HS-5 (cell line): ENCODE results near the gene MIA.
"Not testable (repeated sequence)": the region's sequence is repeated elsewhere in the genome, so short reads cannot be mapped to it uniquely, and the experiment has no call there.

ENCODE experiments used
- DNase-seq: peaks from one replicate; pipeline ENCODE4 v3.0.0-alpha.2; 2012; ENCODE audit warnings: low read depth

Gene MIA

DNA sequence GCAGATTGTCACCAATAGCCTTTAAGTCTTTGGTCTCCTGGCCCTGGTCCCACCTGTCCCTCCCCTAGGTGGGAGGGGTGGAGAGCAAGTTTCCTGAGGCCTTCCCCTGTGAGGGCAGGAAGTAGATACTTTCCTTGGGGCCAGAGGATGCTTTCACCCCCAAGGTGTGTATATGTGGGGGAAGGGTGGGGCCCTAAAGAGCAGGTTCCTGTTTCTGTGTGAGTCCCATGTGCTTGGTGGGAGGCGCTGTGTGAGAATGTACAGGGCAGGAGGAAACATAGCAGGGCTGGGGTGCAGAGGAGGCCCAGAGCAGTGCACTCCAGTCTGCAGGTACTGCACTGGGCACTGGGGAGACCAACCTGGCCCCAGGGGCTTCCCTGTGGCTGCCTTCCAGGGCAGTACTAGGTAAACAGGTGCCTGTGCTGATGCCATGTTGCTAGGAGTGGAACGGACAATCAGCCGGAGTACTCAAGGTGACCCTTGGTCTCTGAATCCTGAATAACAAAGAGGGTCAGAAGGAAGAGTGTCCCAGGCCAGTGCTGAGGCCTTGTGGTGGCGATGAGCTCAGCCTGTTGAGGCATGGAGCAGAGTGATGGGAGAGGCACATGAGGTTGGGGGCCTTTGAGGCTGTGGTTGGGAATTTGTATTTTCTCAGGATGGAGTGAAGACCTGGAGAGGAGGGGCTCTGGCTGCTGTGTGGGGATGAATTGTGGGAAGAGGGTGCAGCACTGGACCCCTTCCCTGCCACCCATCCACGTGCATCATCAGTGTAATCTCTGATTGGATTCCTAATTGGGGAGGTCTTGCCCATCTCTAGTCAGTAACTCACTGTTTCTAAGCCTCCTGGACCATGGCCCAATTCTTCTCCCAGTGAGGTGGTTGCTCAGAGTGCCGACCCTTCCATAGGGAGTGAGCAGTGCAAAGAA, 28.8 kb downstream of the MIA start:
- no peak for DNase-seq

DNA sequence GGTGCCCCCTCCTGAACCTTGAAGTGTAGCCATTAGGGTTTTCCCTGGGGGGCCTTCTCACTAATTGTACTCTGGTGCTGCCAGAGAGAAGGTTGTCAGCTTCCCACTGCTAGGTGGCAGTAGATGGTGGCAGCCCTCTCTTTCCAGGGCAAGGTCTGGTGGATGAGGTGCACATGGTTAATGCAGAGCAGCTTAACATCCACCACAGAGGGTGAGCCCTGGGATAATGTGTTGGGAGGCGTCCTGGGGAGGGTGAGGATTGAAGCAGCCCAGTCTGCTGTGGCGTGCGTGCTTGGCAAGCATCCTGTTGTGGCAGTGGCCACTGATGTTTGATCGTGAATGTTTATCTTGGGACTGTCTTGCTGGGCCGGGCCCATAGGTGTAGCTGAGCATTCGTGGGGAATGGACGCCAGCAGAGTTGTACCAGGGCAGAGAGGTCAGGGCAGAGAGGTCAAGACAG, 29.5 kb downstream of the MIA start:
- DNase-seq, result no peak

DNA sequence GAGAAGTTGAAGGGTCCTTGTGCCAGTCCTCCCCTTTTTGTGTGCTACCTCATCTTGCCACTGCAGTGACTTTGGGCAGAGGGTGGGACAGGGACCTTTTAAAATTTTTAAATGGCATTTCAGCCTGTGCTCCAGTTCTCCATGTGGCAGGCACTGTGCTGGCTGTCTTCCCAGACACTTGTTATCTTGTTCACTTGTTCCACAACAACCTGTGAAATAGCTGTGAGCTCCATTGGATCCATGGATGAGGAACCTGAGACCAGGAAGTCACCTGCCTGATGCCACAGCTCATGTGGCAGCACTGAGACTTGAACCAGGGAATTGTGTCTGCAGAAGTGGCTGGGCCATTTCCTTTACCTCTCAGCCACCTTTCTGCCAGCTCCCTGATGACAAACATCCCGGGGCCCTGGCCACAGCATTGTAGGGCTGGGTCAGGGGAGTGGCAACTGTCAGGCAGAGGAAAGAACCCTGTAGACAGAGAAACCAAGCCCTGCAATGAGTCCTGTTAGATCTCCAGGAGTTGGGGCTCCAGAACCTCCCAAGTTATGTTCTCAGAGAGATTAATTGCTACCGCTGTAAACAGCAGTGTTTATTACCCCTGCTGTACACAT, 30.0 kb downstream of the MIA start:
- no peak for DNase-seq

DNA sequence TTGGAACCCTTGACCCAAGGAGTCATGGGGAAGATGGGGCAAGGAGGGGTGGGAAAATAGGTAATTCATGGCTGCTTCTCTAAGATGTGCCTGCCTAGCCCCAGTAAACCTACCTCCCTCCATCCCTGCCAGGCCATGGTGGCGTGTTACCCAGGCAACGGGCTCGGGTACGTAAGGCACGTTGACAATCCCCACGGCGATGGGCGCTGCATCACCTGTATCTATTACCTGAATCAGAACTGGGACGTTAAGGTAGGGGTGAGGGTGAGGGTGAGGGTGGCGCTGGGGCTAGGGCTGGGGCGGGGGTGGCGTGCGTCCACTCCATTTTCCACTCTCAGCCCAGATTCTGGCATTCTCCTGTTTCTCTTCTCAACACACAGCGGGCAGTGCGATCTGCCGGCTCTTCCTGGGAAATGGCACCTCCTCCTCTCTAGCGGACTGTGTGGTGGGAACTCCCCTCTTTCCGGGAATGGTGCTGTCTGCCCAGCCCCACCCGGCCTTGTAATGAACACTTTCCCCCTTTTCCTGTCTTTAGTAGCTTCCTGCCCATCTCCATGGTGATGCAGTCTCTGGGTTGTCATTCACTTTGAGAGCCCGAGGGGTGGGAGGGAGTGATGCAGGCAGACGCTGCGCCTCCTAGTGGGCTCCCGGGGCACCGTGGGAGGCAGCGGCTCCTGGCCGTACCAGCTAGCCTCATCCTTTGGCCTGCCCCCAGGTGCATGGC, 31.3 kb downstream of the MIA start:
- DNase-seq, result no peak

DNA sequence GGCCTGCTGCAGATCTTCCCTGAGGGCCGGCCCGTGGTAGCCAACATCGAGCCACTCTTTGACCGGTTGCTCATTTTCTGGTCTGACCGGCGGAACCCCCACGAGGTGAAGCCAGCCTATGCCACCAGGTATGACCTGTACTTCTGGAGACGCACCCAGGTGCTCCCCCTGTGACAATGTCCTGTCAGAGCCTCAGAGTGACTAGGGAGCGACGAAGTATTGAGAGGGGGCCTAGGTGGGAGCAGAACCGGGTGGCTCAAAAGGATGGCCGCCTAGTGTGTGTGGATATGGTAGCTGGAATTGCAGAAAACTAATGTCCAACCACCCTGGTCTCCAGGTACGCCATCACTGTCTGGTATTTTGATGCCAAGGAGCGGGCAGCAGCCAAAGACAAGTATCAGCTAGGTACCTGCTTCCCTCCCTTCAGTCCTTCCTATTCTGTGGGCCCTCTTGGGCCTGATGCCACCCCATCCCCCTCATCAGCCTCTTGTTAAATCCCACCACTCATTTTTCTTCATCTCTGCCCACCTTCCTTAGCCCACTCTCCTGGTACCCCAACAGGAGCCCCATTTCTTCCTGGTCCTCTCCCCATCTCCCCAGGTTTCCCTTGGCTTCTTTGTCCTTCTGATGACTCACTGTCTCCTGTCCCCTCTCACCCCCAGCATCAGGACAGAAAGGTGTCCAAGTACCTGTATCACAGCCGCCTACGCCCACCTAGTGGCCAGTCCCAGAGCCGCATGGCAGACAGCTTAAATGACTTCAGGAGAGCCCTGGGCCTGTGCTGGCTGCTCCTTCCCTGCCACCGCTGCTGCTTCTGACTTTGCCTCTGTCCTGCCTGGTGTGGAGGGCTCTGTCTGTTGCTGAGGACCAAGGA, 32.1 kb downstream of the MIA start:
- no peak for DNase-seq

DNA sequence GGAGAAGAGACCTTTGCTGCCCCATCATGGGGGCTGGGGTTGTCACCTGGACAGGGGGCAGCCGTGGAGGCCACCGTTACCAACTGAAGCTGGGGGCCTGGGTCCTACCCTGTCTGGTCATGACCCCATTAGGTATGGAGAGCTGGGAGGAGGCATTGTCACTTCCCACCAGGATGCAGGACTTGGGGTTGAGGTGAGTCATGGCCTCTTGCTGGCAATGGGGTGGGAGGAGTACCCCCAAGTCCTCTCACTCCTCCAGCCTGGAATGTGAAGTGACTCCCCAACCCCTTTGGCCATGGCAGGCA, 32.7 kb downstream of the MIA start:
- DNase-seq, result no peak

DNA sequence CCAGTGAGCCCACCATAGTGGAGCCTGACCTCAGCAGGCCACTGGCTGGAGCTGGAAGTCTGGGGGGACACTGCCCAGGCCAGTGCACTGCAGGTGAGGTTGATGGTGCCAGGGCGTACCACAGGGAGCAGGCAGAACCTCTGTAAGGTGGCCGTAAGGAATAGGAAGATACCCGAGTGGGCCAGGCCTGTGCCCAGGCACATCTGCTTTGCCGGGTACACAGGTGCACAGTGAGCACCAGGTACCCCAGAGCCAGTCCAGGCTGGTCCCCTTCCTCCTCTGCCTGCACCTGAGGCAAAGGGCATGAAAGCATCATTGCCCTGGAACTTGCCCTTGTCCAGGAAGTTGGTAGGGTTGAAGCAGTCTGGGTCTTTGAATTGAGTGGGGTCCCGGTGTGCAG, 33.2 kb downstream of the MIA start:
- DNase-seq, result no peak

DNA sequence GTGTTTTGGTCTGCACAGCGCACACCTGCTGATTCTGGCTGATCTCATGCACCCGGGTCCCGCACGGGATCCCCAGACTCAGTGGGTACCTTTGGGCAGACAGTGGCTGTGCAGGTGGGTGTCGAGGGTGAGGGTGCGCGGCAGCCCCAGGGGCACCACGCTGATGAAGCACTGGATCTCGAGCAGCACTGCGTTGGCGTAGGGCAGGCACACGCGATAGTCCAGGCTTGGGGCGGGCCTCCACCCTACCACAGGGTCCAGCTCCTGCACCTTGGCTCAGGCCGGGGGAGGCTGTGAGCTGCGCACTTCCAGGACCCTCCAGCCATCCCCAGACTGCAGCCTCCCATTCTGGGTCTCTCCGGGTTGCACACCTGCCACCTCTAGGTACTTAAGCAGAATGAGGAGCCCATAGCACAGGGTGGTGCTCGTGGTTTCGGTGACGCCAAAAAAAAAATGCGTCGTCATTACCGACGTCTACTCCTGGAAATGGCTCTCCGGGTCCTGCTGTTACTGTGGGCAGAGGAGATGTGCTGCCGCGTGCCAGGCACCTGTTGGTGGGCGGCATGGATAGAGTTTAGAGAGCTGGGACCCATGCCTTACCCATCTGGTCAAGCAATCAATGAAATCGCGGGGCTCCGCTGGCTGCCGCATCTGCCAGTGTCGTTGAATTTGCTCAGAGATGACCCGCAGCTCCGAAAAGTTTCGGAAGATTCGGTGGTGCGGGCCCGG, 34.2 kb downstream of the MIA start:
- no peak for DNase-seq

DNA sequence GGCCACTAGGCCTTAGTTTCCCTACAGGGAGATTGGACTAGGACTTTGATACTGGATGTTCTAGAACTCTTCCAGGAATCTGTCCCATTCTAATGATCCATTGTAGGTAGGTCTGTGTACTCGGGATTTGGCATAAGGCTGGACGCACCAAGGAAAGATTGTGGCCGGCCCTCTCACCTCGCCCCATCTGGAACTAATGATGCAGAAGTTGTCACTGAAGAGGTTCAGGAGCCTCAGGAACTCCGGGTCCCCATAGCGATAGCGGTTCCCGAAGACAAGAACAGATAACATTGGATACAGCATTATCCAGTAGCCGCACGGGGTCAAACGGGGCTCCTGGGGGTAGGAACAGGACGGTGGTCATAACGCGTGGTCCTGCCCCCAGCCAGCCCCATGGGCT, 34.8 kb downstream of the MIA start:
- DNase-seq, result no peak

DNA sequence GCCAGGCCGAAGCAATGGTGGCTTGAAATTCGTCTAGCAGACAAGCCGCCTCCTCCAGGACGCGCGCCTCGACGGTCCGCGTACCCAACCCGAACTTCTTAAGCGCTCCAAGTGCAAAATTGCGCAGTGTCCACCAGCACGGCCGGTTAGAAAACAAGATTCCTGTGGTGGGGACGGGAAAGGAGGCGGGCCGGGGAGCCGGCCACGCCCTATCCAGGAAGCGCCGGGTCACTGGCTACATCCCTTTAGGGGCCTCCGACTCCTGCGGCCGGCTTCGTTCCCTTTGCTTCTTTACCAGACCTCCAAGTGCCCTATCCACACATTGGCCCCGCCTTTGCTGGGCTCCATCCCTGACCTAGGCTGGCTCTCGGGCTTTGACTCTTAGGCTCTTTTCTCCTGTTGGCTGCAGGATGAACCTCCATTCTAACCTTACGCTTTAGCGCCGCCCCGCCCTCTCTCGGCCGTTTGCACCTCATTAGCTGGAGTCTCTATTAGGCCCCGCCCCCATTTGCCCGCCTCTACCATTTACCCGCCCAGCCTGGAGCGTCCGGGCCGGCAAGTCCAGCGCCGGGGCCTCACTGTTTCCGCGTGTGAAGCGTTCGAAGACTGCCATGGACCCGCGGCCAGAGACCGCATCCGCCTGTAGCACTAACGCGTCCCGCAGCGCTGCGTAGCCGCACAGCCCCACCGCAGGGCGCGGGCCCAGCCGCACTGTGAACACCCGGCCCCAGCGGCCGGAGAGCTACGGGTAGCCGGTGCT, 35.5 kb downstream of the MIA start:
- not testable (repeated sequence) for DNase-seq

DNA sequence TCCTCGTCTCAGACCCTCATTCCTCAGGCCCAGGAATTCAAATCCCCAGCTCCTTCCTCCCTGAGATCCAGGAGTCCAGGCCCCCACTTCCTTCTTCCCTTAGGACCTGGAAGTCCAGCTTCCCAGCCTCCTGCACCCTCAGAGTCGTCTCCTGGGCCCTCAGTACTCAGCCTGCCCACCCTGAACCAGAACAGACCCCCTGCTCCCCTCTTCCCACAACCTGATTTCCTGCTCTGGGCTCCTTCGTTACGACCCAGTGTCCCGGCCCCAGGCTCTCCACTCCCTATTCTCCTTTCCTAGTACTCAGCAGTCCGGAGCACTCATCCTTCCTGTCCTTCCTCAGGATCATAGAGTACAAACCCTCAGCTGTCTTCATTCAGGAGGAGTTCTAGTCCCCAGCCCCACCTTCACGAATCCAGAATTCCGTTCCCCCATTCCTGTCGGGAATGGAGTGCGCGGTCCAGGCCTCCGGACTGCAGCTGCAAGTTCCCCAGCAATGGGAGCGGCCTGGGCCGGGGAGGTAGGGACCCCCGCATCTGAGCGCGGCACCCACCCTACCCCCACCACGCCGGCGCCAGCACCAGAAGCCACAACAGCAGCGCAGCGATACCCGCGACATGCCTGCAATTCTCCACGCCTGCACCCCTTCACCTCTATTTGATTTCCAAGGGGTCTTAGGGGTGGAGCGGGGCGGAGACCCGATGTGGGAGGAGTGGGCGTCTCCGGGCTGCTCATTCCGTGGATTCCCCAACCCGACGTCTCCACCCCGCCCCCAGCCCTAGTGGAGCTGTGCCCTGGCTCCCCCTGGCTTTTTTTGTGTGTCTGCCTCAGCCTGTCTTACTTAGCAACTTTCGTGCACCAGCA, 36.4 kb downstream of the MIA start:
- no peak for DNase-seq

DNA sequence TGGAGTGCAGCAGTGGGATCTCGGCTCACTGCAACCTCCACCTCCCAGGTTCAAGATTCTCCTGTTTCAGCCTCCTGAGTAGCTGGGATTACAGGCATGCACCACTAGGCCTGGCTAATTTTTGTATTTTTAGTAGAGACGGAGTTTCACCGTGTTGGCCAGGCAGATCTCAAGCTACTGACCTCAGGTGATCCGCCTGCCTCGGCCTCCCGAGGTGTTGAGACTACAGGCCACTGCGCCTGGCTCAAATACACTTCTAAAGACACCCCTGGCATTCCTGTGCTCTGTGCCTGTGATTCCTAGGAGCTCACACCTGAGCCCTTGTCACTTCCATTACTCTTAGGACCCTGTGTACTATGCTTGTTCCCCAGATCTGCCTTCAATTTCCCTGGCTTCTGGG, 37.2 kb downstream of the MIA start:
- not testable (repeated sequence) for DNase-seq

DNA sequence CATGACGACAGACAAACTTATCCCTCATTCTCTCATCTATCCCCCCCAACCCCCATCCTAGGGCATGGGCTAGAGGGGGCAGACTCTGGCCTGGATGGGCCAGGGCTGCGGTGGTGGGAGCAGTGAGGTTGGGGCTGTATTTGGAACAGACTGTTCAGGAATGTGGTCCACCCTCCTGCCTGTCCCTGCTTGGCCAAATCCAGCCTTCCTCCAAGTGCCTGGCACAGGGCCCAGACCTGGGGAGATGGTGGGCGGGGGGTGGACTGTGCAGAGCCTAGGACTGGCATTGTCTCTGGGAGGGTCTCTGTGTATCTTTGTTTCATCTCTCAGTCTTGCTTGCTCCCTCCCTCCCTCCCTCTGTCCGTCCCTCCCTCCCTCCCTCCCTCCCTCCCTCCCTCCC, 37.9 kb downstream of the MIA start:
- no peak for DNase-seq

DNA sequence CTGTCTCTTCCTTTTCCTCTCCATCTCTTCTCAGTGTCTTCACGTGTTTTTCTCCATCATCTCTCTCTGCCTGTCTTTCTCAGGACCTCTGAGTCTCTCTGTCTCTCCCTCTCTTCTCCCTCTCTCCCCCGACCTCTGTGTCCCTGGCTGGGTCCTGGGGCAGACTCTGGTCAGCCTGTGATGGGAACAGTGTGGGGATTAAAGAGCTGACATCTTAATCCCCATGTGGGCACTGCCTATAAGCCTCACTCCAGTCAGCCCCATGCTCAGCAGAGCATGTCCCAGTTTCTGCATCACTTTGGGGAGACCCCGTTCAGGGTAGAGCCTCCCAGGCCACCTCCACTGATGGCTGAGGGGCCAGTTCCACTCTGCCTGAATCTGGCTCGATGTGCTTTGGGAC, 39.9 kb downstream of the MIA start:
- no peak for DNase-seq

DNA sequence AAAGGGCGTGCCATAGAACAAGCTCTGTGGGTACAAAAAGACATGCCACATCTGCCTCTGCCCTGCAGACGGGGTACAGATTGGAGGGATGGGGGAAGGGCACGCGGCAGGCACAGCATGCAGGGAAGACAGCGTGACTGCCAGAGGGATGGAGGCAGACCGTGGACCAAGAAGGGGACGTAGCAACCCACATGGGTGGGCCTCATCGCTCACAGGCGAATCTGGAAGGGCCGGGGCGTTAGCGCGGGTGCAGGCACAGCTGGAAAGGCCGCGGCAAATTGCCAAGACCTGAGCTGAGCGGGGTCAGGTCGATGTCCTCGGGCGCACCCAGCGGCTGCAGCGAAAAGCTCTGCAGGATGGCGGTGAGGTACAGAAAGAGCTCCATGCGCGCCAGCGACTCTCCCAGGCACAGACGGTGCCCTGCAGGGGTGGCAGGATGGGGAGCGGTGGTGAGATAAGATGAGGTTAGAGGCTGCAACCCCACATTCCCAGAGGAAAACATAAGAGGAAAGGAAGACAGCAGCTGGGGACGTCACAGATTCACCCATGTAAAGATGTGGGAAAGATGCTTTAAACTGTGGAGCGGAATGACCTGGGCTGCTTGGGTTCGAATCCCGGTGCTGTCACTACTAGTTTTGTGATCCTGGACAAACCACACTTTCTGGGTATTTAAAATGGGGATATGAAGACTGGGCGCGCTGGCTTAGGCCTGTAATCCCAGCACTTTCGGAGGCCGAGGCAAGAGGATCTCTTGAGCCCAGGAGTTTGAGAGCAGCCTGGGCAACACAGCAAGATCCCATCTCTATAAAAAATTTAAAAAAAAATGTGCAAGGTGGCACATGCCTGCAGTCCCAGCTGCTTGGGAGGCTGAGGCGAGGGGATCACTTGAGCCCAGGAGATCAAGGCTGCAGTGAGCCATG, 43.4 kb downstream of the MIA start:
- DNase-seq, result not testable (repeated sequence)

DNA sequence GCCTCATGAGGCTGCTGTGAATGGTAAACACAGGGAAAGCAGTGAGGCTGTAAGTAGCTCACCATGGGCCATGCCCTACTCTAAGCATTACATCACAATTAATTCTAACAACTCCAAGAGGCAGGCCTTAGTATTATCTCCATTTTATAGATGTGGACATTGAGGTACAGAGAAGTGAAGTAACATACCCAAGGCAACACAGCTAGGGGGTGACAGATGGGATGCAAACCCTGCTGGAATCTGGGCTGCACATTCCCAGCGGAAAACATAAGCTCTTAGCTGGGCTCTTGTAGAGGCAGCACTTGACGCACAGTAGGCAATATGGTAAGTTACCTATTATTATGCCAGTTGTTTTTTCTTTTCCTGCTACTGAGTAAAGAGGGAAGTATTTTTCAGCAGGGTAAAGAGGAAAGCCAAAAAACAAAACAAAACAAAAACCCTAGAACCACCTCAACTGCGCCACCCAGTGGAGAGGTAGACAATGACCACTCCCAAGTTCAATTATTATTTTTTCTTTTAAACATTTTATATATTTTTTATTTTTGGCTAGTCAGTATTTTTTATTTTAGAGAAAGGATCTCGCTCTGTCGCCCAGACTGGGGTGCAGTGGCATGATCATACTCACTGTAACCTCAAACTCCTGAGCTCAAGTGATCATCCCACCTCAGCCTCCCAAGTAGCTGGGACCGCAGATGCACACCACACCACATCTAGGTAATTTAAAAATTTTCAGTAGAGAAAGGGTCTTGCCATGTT, 44.3 kb downstream of the MIA start:
- DNase-seq, result not testable (repeated sequence)

DNA sequence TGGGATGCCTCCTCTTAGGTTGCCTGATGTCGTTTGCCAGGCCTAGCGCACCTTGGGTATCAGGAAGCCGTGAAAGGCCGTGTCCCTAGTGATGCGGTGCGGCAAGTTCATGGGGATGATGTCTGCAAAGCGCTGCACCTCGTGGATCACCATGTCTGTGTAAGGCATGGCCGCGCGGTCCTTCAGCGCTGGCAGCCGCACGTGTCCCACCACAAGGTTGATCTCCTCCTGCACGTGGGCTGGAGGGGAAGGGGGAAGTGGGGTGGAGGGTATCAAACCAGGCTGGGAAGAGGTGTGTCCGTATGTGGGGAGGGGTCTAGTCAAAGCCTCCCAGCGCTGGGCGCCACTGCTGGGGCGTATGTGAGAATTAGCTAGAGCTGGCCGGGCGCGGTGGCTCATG, 46.8 kb downstream of the MIA start:
- DNase-seq, result no peak
